GM12891 (cell line): Measurements from ENCODE around the gene MGME1.

Experiments used
- POLR2A ChIP-seq: IDR thresholded peaks from 2 replicates; pipeline ENCODE4 v1.6.1; 2011; ENCODE audit warnings: low read depth, low read length, control low read depth
- TAF1 ChIP-seq: IDR thresholded peaks from 2 replicates; pipeline ENCODE4 v1.6.1; 2011; ENCODE audit warnings: low read depth, low read length, control low read depth

DNA sequence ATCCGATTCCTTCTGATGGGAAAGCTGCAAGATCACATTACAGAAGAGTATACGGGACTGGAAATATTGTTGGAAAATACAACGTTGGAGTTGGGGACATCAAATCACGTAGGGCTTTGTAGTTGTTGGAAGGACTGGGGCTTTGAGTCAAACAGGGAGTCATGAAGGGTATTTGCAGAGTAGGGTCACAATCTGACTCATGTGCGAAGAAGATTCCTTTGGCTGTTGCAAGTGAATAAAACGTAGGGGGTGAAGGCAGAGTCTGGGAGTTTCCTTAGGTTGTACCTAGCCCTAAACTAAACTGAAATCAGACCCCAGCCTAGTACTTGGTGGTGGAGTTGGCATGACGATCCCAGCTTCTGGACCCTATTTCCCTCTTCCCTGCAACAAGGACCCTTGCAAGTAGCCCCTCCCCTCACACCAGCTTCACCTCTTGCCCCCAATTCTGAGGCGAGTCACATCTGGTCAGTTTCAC is 32.5 kb upstream of the MGME1 start:
- TF ChIP-seq TAF1: no peak
- no peak for TF ChIP-seq POLR2A
